GM23338 (cell line): ENCODE data around the gene TRDMT1. TPM values are rescaled to one million over a fixed set of nuclear protein-coding genes. Genes with fewer than 3 reads are reported as not detected.

Source experiments
- ATAC-seq: fragments of 200-7000 bp; cut with Tn5 transposase; 3 replicates; pipeline ENCODE4 v1.9.1; 2020
- DNase-seq: peaks from one replicate; pipeline ENCODE4 v3.0.0-alpha.2; 2015; ENCODE audit warnings: low spot score
- H2AFZ ChIP-seq: fragments of 200-600 bp; sonication (generic); 2 replicates; pipeline ENCODE4 v1.8.0; 2016; ENCODE audit warnings: antibody characterized with exemption, mild to moderate bottlenecking, moderate library complexity
- H3F3A ChIP-seq: fragments of 200-600 bp; sonication (generic); replicated peaks from 2 replicates; pipeline ENCODE4 v1.8.0; 2017; ENCODE audit warnings: antibody characterized with exemption, mixed run types, low read depth
- H3K27ac ChIP-seq: fragments of 200-600 bp; sonication (generic); 2 replicates; pipeline ENCODE4 v1.6.1; 2016; ENCODE audit warnings: low read depth
- H3K27me3 ChIP-seq: fragments of 200-600 bp; sonication (generic); 2 replicates; pipeline ENCODE4 v1.8.0; 2016; ENCODE audit warnings: mild to moderate bottlenecking, mixed run types, moderate library complexity; ENCODE audit not compliant: insufficient read depth
- H3K36me3 ChIP-seq: fragments of 200-600 bp; sonication (generic); 2 replicates; pipeline ENCODE4 v1.8.0; 2016; ENCODE audit warnings: mild to moderate bottlenecking; ENCODE audit not compliant: insufficient read depth
- H3K4me1 ChIP-seq: fragments of 200-600 bp; sonication (generic); 2 replicates; pipeline ENCODE4 v1.8.0; 2016; ENCODE audit warnings: mild to moderate bottlenecking, moderate library complexity; ENCODE audit not compliant: insufficient read depth
- H3K4me2 ChIP-seq: fragments of 200-600 bp; sonication (generic); 2 replicates; pipeline ENCODE4 v1.7.1; 2017; ENCODE audit warnings: mixed run types
- H3K4me3 ChIP-seq: fragments of 200-600 bp; sonication (generic); 2 replicates; pipeline ENCODE4 v1.6.1; 2016; ENCODE audit warnings: mixed run types
- H3K79me2 ChIP-seq: fragments of 200-600 bp; sonication (generic); replicated peaks from 2 replicates; pipeline ENCODE4 v1.8.0; 2017; ENCODE audit warnings: mild to moderate bottlenecking; ENCODE audit not compliant: insufficient read depth
- H3K9me2 ChIP-seq: fragments of 200-600 bp; sonication (generic); 2 replicates; pipeline ENCODE4 v1.8.0; 2017; ENCODE audit not compliant: insufficient read depth
- H4K20me1 ChIP-seq: fragments of 200-600 bp; sonication (generic); replicated peaks from 2 replicates; pipeline ENCODE4 v1.8.0; 2017; ENCODE audit warnings: mild to moderate bottlenecking; ENCODE audit not compliant: insufficient read depth
- H3K27ac Mint-ChIP-seq: 2 replicates; pipeline ENCODE4 v1.8.0; 2020; ENCODE audit warnings: inconsistent platforms, mild to moderate bottlenecking, moderate library complexity, mixed read lengths
- H3K27me3 Mint-ChIP-seq: 3 replicates; pipeline ENCODE4 v1.8.0; 2022; ENCODE audit warnings: low read depth, mild to moderate bottlenecking, moderate library complexity, mixed read lengths, inconsistent platforms; ENCODE audit not compliant: insufficient read depth, poor library complexity
- H3K36me3 Mint-ChIP-seq: 3 replicates; pipeline ENCODE4 v1.8.0; 2021; ENCODE audit warnings: low read depth, mild to moderate bottlenecking, inconsistent platforms, moderate library complexity, mixed read lengths
- H3K4me1 Mint-ChIP-seq: 3 replicates; pipeline ENCODE4 v1.8.0; 2020; ENCODE audit warnings: mild to moderate bottlenecking, inconsistent platforms, mixed read lengths
- H3K4me3 Mint-ChIP-seq: 3 replicates; pipeline ENCODE4 v1.8.0; 2021; ENCODE audit warnings: moderate library complexity, mild to moderate bottlenecking, inconsistent platforms, mixed read lengths
- H3K9me3 Mint-ChIP-seq: 3 replicates; pipeline ENCODE4 v1.8.0; 2020; ENCODE audit warnings: moderate library complexity, mild to moderate bottlenecking, inconsistent platforms, mixed read lengths
- CREB1 ChIP-seq: fragments of 250-450 bp; sonication (Bioruptor Pico); IDR thresholded peaks from 2 replicates; pipeline ENCODE4 v1.5.0; 2020; ENCODE audit warnings: low read depth, mild to moderate bottlenecking, moderate library complexity
- CTCF ChIP-seq, 2 experiments: fragments of 200-600 bp in 1 of 2; sonication (generic) in 1 of 2; conservative IDR thresholded peaks; 2 replicates each; pipeline versions ENCODE4 v1.5.1 to v1.6.1; 2016 to 2017; ENCODE audit warnings: antibody characterized with exemption in 2 of 2, low read depth in 2 of 2, mild to moderate bottlenecking in 2 of 2, moderate library complexity in 1 of 2
- EZH2 ChIP-seq: fragments of 200-600 bp; sonication (generic); IDR thresholded peaks from one replicate; pipeline ENCODE4 v1.8.0; 2017; ENCODE audit warnings: antibody characterized with exemption, mild to moderate bottlenecking, low read depth; ENCODE audit not compliant: unreplicated experiment
- EZH2phosphoT487 ChIP-seq: fragments of 200-600 bp; sonication (generic); IDR thresholded peaks from one replicate; pipeline ENCODE4 v1.8.1; 2018; ENCODE audit warnings: antibody characterized with exemption; ENCODE audit not compliant: unreplicated experiment
- JUNB ChIP-seq: IDR thresholded peaks from one replicate; pipeline ENCODE4 v1.6.1; 2016; ENCODE audit warnings: antibody characterized with exemption; ENCODE audit not compliant: unreplicated experiment
- NANOG ChIP-seq: IDR thresholded peaks from 2 replicates; pipeline ENCODE4 v1.6.1; 2016; ENCODE audit warnings: antibody characterized with exemption, borderline replicate concordance
- POLR2AphosphoS5 ChIP-seq: IDR thresholded peaks from 2 replicates; pipeline ENCODE4 v1.6.1; 2016; ENCODE audit warnings: antibody characterized with exemption, low read depth
- STAT1 ChIP-seq: IDR thresholded peaks from one replicate; pipeline ENCODE4 v1.6.1; 2016; ENCODE audit warnings: antibody characterized with exemption; ENCODE audit not compliant: unreplicated experiment
- ZNF114 ChIP-seq: fragments of 250-450 bp; sonication (Bioruptor Pico); IDR thresholded peaks from 2 replicates; pipeline ENCODE4 v1.5.0; 2020; ENCODE audit warnings: mild to moderate bottlenecking, moderate library complexity
- ZNF331 ChIP-seq: fragments of 250-450 bp; sonication (Bioruptor Pico); IDR thresholded peaks from 2 replicates; pipeline ENCODE4 v1.5.0; 2020; ENCODE audit warnings: low read depth, mild to moderate bottlenecking, moderate library complexity
- ZNF462 ChIP-seq: fragments of 250-450 bp; sonication (Bioruptor Pico); IDR thresholded peaks from 2 replicates; pipeline ENCODE4 v1.5.0; 2020; ENCODE audit warnings: mild to moderate bottlenecking, moderate library complexity
- polyA plus RNA-seq: library from polyadenylated mRNA; unstranded; fragments of >200 nt; fragmentation: Nextera tagmentation; extraction: Ambion mirVana; gene quantifications from 2 replicates; pipeline ENCODE4 v1.2.1, GENCODE V29; 2016
- total RNA-seq: library from RNA; depleted of rRNA; stranded (reverse); fragments of >200 nt; shearing (Covaris generic); gene quantifications from 2 replicates; pipeline ENCODE4 v1.2.3, GENCODE V29; 2014
- TF ChIP-seq, protein P1 (sequence below): IDR thresholded peaks from one replicate; pipeline ENCODE4 v1.6.1; 2018; ENCODE audit warnings: antibody characterized with exemption; ENCODE audit not compliant: unreplicated experiment
- TF ChIP-seq, protein P2 (sequence below): IDR thresholded peaks from 2 replicates; pipeline ENCODE4 v1.6.1; 2016; ENCODE audit warnings: antibody characterized with exemption

The TRDMT1 gene
- total and polyA plus RNA-seq, 2 experiments from 2014 or later, result 16.0 to 37.7 TPM

DNA sequence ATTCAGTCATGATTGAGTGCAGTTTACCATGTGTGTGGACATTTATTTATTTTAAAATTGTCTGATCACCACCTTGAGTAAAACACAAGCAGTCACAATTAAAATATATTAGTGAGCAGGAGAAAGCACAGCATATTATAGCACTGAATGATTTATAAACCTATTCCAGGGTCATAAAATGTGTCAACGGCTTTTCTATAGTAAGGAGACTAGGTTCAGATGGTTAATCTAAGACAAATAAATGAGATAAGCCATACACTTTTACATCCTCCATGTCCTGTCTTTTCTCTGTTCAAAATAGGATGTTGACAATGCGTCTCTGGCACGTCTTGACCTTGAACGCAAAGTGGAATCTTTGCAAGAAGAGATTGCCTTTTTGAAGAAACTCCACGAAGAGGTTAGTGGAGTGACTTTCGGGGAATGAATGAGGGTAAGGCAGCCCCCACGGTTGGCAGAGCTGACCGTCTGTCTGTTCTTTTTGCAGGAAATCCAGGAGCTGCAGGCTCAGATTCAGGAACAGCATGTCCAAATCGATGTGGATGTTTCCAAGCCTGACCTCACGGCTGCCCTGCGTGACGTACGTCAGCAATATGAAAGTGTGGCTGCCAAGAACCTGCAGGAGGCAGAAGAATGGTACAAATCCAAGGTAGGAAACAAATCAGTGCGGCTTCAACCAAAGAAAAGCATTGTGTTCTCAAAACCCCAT, 32.0 kb upstream of the TRDMT1 start:
- Histone ChIP-seq H2AFZ (no peak overlapping the region), H3K4me1 (peaks cover 5% of the 10 kb centered on the region; the same call in 1 of the 2 replicates), H3K27me3 (peaks cover 13% of the 10 kb centered on the region), H4K20me1 (no peaks in the 10 kb centered on the region), H3K4me2 (no peak overlapping the region), H3K79me2 (no peaks in the 10 kb centered on the region), H3F3A (peaks cover 2% of the 10 kb centered on the region; the same call in 1 of the 2 replicates), H3K4me3 (no peak overlapping the region), H3K36me3 (peaks cover 33% of the 10 kb centered on the region; the same call in 1 of the 2 replicates), H3K9me2 (no peaks in the 10 kb centered on the region), H3K27ac (no peak overlapping the region)
- H3K27me3 Mint-ChIP-seq, result peaks cover 21% of the 10 kb centered on the region
- peaks cover 25% of the 10 kb centered on the region for H3K36me3 Mint-ChIP-seq
- DNase-seq (no peak), ATAC-seq (no peak)
- TF ChIP-seq ZNF114 (no peak), EZH2 (no peak), CTCF (conservative IDR thresholded peaks at IDR 0.05; ENCODE audit: low read depth in 2 of 2) (no peak), CREB1 (CRISPR knock-in tag) (no peak), NANOG (no peak), JUNB (no peak), POLR2AphosphoS5 (no peak), ZNF331 (CRISPR knock-in tag) (no peak), ZNF462 (no peak), STAT1 (no peak), EZH2phosphoT487 (no peak)
- TF ChIP-seq, protein P1, sequence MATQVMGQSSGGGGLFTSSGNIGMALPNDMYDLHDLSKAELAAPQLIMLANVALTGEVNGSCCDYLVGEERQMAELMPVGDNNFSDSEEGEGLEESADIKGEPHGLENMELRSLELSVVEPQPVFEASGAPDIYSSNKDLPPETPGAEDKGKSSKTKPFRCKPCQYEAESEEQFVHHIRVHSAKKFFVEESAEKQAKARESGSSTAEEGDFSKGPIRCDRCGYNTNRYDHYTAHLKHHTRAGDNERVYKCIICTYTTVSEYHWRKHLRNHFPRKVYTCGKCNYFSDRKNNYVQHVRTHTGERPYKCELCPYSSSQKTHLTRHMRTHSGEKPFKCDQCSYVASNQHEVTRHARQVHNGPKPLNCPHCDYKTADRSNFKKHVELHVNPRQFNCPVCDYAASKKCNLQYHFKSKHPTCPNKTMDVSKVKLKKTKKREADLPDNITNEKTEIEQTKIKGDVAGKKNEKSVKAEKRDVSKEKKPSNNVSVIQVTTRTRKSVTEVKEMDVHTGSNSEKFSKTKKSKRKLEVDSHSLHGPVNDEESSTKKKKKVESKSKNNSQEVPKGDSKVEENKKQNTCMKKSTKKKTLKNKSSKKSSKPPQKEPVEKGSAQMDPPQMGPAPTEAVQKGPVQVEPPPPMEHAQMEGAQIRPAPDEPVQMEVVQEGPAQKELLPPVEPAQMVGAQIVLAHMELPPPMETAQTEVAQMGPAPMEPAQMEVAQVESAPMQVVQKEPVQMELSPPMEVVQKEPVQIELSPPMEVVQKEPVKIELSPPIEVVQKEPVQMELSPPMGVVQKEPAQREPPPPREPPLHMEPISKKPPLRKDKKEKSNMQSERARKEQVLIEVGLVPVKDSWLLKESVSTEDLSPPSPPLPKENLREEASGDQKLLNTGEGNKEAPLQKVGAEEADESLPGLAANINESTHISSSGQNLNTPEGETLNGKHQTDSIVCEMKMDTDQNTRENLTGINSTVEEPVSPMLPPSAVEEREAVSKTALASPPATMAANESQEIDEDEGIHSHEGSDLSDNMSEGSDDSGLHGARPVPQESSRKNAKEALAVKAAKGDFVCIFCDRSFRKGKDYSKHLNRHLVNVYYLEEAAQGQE, result no peak
- TF ChIP-seq, protein P2, sequence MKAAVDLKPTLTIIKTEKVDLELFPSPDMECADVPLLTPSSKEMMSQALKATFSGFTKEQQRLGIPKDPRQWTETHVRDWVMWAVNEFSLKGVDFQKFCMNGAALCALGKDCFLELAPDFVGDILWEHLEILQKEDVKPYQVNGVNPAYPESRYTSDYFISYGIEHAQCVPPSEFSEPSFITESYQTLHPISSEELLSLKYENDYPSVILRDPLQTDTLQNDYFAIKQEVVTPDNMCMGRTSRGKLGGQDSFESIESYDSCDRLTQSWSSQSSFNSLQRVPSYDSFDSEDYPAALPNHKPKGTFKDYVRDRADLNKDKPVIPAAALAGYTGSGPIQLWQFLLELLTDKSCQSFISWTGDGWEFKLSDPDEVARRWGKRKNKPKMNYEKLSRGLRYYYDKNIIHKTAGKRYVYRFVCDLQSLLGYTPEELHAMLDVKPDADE, result no peak
- H3K4me1 Mint-ChIP-seq, result no peaks in the 10 kb centered on the region; the same call in 2 of the 3 replicates
- peaks cover 2% of the 10 kb centered on the region; the same call in 1 of the 3 replicates for H3K9me3 Mint-ChIP-seq
- H3K4me3 Mint-ChIP-seq, result no peak overlapping the region
- no peak overlapping the region for H3K27ac Mint-ChIP-seq
